HG03066 (cell line): ENCODE data around the gene RAX2.
"Not testable (repeated sequence)": the region's sequence is repeated elsewhere in the genome, so short reads cannot be mapped to it uniquely, and the experiment has no call there.

Experiments used
- ATAC-seq: cut with Tn5 transposase; IDR thresholded peaks from one replicate; pipeline ENCODE4 v1.9.1; 2021; ENCODE audit warnings: low read depth; ENCODE audit not compliant: unreplicated experiment

The RAX2 gene

GRCh38 chr19:3771906-3772455 lies at the start of gene RAX2:
TSS of gene RAX2 (minus strand) at chr19:3772228. CDS start at chr19:3771742, 486 bp downstream.
- ATAC-seq = no peak

GRCh38 chr19:3821156-3821555 lies 49.1 kb upstream of the RAX2 start:
- ATAC-seq = no peak

GRCh38 chr19:3819989-3820388 lies 48.0 kb upstream of the RAX2 start:
- no peak for ATAC-seq

- ATAC-seq = no peak
Measured at GRCh38 chr19:3818918-3819317, 46.9 kb upstream of the RAX2 start.

GRCh38 chr19:3818466-3818865 lies 46.4 kb upstream of the RAX2 start:
- ATAC-seq = no peak

GRCh38 chr19:3817761-3818160 lies 45.7 kb upstream of the RAX2 start:
- ATAC-seq = no peak

GRCh38 chr19:3816566-3817218 lies 44.7 kb upstream of the RAX2 start:
- ATAC-seq = no peak

GRCh38 chr19:3816148-3816547 lies 44.1 kb upstream of the RAX2 start:
- ATAC-seq = not testable (repeated sequence)

- no peak for ATAC-seq
Measured at GRCh38 chr19:3814648-3815047, 42.6 kb upstream of the RAX2 start.

- no peak for ATAC-seq
Measured at GRCh38 chr19:3813473-3814392, 41.7 kb upstream of the RAX2 start.

- ATAC-seq = no peak
Measured at GRCh38 chr19:3810708-3811355, 38.8 kb upstream of the RAX2 start.

GRCh38 chr19:3809881-3810707 lies 38.1 kb upstream of the RAX2 start:
- no peak for ATAC-seq

- ATAC-seq = no peak
Measured at GRCh38 chr19:3808420-3809143, 36.6 kb upstream of the RAX2 start.

GRCh38 chr19:3807574-3808354 lies 35.7 kb upstream of the RAX2 start:
- ATAC-seq = no peak

GRCh38 chr19:3807131-3807480 lies 35.1 kb upstream of the RAX2 start:
- no peak for ATAC-seq

GRCh38 chr19:3805859-3806258 lies 33.8 kb upstream of the RAX2 start:
- no peak for ATAC-seq

GRCh38 chr19:3804429-3804828 lies 32.4 kb upstream of the RAX2 start:
- ATAC-seq = no peak

GRCh38 chr19:3803986-3804385 lies 32.0 kb upstream of the RAX2 start:
- no peak for ATAC-seq
